NT2/D1 (cell line): ENCODE measurements around the gene EML4.

ENCODE experiments used
- SUZ12 ChIP-seq: IDR thresholded peaks from 2 replicates; pipeline ENCODE4 v1.6.1; 2011; ENCODE audit not compliant: insufficient read length, insufficient read depth; ENCODE audit errors: extremely low read depth
- YY1 ChIP-seq: IDR thresholded peaks from 2 replicates; pipeline ENCODE4 v1.6.1; 2011; ENCODE audit not compliant: insufficient read length, insufficient read depth
- ZNF274 ChIP-seq: IDR thresholded peaks from 2 replicates; pipeline ENCODE4 v1.6.1; 2011; ENCODE audit warnings: mild to moderate bottlenecking, low read depth, low read length

GRCh38 chr2:42296226-42296625, 127.1 kb downstream of the EML4 start:
- TF ChIP-seq YY1 = no peak
- TF ChIP-seq ZNF274 = no peak
- no peak for TF ChIP-seq SUZ12
